ENCODE measurements around the gene VSX1.

Gene VSX1

DNA sequence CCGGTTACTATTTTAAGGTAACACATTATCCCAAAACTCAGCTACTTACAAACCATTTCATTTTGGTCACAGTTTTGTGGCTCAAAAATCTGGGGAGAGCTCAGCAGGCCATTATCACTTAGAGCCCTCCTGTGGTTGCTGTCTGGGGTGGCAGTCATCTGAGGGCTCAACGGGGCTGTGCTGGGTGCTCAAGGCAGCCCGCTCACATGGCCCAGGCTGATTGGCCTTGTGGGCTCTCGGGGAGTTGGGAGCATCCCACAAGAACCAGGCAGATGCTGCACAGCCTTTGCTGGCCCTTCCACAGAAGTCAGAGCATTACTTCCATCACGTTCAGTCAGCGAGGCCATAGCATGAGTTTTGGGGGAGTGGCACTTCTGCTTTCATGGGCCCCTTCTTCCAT lies 6.3 kb upstream of the VSX1 start:
- TF ChIP-seq, protein P1, sequence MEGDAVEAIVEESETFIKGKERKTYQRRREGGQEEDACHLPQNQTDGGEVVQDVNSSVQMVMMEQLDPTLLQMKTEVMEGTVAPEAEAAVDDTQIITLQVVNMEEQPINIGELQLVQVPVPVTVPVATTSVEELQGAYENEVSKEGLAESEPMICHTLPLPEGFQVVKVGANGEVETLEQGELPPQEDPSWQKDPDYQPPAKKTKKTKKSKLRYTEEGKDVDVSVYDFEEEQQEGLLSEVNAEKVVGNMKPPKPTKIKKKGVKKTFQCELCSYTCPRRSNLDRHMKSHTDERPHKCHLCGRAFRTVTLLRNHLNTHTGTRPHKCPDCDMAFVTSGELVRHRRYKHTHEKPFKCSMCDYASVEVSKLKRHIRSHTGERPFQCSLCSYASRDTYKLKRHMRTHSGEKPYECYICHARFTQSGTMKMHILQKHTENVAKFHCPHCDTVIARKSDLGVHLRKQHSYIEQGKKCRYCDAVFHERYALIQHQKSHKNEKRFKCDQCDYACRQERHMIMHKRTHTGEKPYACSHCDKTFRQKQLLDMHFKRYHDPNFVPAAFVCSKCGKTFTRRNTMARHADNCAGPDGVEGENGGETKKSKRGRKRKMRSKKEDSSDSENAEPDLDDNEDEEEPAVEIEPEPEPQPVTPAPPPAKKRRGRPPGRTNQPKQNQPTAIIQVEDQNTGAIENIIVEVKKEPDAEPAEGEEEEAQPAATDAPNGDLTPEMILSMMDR (IDR thresholded peaks at IDR 0.05; ENCODE audit: low read depth, low read length): no peak
- no peak for DNase-seq (ENCODE audit: low read depth in 2 of 2)
- H3K4me3 ChIP-seq (replicated peaks in 1 of 2; ENCODE audit: low read depth in 2 of 2, low read length in 2 of 2): no peak overlapping the region

DNA sequence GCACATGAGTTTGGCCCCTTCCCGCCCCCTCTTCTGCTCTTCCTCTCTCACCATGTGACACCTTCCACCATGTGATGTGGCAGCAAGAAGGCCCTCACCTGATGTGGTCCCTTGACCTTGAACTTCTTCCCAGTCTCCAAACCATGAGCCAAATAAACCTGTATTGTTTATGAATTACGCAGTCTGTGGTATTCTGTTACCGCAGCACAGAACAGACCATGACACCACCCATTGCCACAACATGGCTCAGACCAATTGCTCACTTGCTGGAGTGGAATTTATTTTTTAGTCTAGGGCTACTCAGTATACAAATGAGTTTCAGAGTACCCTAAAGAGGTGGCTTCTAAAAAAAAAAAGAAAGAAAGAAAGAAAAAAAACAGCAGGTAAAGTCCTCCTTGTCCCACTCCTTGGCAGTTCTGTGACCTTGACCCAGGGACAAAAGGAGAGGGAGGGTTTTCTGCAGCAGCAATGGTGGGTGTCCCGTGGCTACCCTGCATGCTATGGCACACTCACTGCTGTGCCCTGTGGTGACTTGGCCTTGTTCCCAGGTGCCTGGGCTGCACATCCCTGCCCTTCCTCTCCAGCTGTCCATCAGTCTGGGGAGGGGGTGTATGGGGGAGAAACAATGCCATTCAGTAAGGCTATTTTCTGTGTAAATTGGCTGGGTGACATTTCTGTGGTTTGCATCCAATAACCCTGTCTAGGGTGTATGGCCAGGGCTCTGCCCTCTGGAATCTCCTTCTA lies 5.4 kb upstream of the VSX1 start:
- H3K4me3 ChIP-seq (replicated peaks in 1 of 2; ENCODE audit: low read depth in 2 of 2, low read length in 2 of 2): no peak overlapping the region
- TF ChIP-seq, protein P1 (IDR thresholded peaks at IDR 0.05; ENCODE audit: low read depth, low read length): no peak
- DNase-seq (ENCODE audit: low read depth in 2 of 2): no peak

DNA sequence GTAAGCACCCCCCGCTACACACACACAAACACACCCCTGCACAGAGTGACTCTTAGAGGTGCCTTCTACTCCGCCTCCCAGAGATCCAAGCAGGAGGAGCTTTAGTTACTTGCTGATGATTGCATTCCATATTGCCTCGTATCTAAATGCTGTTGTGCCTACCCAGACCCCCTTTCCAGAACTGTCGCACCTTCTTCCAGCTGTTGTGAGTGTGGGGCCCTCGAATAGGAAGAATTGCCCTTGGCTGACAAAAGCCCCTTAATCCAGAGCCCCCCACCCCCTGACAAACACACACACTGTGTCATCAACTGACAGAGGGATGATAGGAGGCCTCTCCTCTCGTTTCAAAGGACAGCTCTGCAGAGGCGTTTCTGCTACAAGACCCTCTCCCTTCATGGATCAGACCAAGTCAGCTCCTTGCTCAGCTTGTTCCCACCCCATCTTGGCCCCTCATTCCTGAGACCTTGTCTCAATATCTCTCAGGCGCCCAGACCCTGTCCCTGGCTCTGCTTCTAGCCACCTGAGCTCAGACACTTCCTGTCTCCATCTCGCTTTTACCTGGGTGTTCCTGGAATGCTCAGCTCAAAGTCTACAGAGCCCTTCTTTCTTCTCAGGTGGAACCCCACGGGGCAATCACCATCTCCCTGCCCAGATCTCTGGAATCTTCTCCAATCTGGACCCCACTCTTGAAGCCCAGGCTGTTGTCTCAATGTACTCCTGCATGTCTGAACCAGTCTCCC lies 4.0 kb upstream of the VSX1 start:
- DNase-seq (ENCODE audit: low read depth in 2 of 2): no peak
- TF ChIP-seq, protein P1 (IDR thresholded peaks at IDR 0.05; ENCODE audit: low read depth, low read length): no peak
- H3K4me3 ChIP-seq (replicated peaks in 1 of 2; ENCODE audit: low read depth in 2 of 2, low read length in 2 of 2): no peak overlapping the region

DNA sequence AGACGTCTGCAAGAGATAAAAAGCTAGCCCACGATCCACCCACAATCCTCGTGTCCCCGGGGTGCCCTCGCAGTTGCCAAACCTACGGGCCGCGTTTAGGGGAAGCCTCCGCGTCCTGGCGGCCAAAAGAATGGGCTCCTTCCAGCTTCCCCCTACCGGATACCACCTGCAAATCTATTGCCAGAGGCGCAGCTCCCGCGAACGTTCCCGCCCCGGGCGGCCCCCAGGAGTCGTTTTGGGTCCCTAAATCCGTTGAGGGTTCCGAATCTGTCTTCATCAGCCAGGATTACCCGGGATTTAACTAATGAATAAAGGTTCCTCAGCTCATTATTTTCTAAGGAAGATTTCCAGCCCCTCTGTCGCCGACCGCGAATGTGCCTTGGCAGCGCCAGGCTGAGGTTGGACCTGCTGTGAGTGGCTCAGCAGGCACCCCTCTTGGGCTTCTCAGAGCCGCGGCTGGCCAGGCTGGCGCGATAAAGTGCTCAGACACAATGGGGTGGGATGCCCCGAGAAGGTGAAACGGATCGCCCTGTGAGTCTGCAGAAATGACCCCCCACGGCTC lies 2.8 kb upstream of the VSX1 start:
- TF ChIP-seq, protein P1 (IDR thresholded peaks at IDR 0.05; ENCODE audit: low read depth, low read length): no peak
- no peak overlapping the region for H3K4me3 ChIP-seq (replicated peaks in 1 of 2; ENCODE audit: low read depth in 2 of 2, low read length in 2 of 2)
- no peak for DNase-seq (ENCODE audit: low read depth in 2 of 2)

DNA sequence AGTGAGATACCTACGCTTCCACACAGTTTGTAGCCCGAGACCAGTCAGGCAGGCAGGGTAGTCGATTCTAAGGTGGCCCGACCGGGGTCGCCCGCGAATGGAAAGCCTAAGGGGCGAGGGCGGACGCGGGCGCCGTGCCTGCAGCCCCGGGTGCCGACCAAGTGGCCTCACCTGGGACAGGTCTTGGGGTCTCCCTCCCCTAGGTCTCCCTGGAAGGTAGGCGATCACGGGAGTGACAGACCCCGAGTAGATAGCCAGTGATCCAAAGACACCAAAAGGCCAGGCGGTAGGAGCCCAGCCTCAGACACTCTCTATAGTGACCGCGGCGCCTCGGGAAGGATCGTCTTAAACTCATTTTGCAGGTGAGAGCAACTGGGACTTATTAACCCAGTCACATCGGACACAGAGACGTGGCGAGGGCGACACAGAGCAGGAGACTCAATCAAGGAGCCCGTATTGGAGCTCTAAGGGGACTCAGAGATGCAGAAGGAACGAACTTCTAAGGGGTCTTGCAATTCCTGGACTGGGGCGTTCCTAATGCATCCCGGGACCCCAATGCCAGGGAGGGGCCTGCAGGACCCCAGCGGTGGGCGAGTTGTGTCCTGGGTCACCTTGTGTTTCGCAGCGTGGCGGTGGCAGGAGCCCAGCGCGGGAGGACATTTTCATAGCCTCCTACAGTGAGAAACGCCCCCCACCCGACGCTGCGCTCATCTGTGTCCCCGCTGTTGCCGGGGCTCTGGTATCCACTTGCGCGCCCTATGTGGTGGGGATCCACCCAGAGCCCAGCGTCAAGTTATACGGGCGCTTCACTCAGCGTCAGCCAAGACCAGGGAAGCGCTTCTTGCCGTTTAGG lies 2.1 kb upstream of the VSX1 start:
- DNase-seq (ENCODE audit: low read depth in 2 of 2): no peak
- H3K4me3 ChIP-seq (replicated peaks in 1 of 2; ENCODE audit: low read depth in 2 of 2, low read length in 2 of 2): no peak overlapping the region
- TF ChIP-seq, protein P1 (IDR thresholded peaks at IDR 0.05; ENCODE audit: low read depth, low read length): no peak

DNA sequence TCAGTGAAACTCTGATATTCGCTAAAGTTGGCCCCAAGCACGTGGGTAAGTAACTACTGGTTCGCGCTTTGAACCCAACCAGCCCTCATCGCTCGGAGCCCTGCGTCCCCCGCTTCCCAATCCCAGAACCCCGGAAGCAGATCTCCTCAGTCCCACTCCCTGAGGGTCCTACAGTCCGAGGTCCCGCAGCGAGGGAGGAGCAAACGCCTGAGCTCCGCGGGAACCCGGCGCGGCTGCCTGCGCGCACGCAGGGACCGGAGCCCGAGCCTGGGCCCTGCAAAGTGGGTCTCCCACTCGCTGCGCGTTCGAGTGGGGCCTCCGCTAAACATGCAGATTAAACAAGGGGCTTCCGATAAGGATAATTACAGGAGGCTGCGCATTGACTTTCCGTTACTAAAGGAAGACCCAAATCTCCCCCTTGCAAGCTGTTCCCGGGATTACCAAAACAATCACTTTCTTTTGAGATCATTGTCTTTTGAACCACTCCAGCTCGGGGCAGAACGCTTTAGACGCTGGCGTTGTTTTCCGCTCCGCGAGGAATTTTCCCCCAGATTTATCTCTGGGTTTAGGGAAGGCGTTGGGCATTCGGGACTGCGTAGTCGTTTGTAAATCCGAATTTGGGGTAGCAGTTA lies 1.3 kb upstream of the VSX1 start:
- TF ChIP-seq, protein P1 (IDR thresholded peaks at IDR 0.05; ENCODE audit: low read depth, low read length): no peak
- DNase-seq (ENCODE audit: low read depth in 2 of 2): no peak
- H3K4me3 ChIP-seq (replicated peaks in 1 of 2; ENCODE audit: low read depth in 2 of 2, low read length in 2 of 2): no peak overlapping the region

Data from cardiac fibroblast (primary cell).